NCI-H524 (cell line): ENCODE data around the gene MRPL36.
"Not testable (repeated sequence)": the region's sequence is repeated elsewhere in the genome, so short reads cannot be mapped to it uniquely, and the experiment has no call there.

Experiments
- DNase-seq, 2 experiments: peaks; one replicate each; lab custom pipeline; 2025; lab: John Stamatoyannopoulos, UW

MRPL36 gene

DNA sequence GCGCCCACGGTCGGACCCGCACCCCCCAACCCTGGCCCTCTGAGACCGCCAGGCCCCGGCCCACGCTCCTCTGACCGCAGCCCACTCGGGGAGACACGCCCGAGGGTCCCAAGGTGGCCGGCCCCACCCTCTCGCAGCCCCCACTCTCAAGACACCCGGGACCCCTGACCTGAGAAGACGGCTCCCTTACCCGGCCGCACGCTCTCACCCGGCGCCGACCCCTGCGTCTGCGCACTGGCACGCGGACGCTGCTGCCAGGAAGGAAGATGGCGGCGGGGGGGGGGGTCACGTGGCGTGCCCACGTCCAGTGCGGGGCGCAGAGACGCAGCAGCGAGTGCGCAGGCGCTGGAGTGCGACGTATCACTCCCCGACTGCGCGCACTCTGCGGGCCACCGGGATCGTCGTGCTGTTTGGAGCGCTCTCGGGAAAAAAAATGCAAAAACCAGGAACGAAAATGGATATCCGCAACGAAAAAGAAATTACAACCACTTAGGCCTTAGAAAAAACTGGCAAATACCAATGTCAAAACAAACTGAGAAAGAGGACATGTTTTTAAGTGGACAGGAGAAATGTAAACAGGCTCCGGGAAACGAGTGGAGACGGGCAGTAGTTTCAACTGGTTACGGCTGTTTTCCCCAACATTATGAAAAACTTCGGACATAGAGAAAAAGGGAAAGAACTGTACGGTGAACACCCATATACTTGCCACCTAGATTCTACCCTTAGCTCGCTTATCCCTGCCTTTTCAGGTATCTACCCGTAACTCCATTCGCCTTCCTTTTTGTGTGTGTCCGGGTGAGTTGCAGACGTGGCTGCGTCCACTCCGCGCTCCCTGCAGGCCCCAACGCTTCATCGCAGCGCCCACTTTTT is at the start of gene MRPL36:
Gene MRPL36 (minus strand): TSS at position 236 of the 870 bp plus-strand sequence. CDS start 902 bp downstream, outside the sequence.
- peak; percentile 95 for DNase-seq

DNA sequence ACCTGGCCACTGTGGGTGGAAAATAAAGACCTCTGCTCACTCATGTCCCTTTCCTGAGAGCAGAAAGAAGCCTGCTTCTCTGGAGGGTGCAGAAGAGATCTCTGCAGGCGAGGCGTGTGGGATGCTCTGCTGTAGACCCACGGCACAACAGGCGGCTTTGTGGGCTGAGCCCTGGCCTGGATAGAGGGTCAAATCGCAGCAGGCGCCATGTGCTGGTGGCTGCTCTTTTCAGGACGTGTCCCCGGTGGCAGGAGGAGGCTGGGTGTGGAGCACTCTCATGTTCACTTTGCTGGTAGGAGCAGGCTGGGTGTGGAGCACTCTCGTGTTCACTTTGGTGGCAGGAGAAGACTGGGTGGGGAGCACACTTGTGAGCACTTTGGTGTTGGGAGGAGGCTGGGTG is 48.0 kb upstream of the MRPL36 start:
- no peak for DNase-seq

DNA sequence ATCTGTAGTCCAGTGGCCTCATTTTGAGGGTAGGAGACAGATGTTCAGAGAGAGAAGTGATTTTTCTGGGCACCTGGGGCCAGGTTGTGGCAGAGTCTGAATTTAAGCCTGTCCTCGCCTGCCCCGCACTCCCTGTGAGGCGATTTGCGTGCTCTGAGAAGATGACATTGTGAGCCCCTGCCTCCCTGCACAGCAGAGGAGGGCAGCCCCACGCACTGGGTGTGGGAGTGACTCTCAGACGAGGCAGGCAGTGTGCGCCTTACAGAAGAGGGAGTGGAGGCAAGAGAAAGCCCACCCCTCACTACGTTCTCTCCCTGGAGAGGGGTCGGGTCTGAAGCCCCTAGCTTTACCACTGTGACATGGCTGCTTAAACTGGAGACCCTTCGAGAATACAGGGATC is 47.4 kb upstream of the MRPL36 start:
- DNase-seq: no peak

DNA sequence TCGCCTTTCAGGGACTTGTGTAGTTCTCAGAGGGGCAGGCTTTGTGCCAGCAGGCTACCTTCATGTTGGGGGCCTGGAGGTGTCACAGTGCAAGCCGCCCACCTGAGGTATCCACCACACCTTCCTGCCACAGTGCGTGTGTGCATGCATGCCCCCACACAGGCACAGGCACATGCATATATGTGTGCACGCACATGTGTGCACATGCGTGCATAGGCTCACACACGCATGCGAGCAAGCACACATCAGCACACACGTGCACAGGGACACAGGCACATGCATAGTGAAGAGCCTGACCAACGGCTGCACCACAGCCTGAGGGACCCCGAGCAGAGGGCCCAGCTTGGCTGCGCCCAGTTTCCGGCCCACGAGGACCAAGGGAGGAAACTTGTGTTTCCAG is 46.9 kb upstream of the MRPL36 start:
- no peak for DNase-seq

DNA sequence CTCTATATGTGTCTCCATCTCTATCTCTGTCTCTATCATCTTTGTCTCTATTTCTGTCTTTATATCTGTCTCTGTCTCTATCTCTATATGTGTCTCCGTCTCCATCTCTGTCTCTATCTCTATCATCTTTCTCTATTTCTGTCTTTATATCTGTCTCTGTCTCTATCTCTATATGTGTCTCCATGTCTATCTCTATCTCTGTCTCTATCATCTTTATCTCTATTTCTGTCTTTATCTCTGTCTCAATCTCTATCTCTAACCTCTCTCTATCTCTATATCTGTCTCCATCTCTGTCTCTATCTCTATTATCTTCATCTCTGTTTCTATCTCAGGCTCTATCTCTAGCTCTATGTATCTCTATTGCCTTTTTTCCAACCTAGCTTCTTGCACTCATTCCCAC is 46.1 kb upstream of the MRPL36 start:
- DNase-seq: no peak

DNA sequence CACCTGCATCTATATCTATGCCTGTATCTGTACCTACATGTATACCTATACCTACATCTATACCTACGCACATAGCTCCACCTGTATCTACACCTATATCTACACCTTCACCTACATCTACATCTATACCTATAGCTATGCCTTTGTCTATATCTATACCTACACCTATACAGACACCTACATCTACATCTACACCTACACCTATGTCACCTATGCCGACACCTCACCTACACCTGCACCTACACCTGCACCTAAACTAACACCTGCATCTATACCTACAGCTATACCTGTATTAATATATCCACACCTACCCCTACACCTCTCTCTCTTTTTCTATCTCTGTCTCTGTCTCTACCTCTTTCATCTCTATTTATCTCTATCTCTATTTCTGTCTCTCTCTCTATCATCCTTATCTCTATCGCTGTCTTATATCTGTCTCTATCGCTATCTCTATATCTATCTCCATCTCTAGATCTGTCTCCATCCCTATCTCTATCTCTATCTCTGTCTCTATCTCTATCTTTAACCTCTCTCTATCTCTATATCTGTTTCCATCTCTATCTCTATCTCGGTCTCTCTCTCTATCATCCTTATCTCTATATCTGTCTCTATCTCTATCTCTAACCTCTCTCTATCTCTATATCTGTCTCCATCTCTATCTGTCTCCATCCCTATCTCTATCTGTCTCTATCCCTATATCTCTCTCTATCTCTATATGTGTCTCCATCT is 45.2 kb upstream of the MRPL36 start:
- DNase-seq: no peak

DNA sequence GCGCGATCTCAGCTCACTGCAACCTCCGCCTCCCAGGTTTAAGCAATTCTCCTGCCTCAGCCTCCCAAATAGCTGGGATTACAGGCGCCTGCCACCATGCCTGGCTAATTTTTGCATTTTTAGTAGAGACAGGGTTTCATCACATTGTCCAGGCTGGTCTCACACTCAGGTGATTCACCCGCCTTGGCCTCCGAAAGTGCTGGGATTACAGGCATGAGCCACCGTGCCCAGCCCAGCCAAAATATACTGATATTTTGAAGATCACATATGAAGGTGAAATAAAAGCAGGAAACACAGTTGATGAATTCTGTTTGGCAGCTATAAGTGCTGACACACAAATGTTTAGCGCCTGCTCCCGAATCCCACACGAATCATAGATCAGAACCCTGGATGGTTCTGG is 44.1 kb upstream of the MRPL36 start:
- not testable (repeated sequence) for DNase-seq

DNA sequence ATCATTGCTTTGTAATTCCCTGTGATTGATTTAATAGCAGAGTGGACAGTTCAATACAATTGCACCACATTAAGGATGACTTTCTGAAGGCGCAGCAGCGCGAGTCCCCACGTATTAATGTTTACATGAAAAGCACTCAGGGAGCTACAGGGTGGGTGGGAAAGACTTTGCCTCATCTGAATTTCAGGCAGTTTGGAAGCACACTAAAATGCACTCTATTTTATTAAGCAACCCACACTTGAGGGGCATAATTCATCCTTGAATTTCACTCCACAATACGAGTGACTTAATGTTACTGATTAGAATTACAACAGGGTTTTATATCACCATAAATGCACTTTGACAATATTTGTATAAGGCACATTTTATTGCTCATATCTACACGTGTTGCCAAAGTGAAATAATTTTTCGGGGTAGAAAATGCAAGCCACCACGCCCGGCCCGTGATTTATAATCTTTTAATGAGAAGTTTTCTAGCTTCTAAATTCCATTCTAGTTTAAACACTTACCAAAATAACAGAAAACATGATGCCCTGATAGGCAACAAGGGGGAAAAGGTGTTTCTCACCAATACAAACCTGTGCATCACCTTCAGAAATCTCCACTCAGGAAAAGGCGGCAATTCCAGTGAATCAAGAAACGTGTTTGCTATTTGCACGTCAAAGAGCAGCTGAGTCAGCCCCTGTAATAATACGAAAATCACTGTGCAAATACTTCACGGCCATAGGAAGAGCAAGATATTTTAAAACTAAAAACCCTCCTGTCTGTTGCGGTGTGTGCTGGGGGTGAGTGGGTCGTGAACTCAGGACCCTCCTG is 42.6 kb upstream of the MRPL36 start:
- no peak for DNase-seq

DNA sequence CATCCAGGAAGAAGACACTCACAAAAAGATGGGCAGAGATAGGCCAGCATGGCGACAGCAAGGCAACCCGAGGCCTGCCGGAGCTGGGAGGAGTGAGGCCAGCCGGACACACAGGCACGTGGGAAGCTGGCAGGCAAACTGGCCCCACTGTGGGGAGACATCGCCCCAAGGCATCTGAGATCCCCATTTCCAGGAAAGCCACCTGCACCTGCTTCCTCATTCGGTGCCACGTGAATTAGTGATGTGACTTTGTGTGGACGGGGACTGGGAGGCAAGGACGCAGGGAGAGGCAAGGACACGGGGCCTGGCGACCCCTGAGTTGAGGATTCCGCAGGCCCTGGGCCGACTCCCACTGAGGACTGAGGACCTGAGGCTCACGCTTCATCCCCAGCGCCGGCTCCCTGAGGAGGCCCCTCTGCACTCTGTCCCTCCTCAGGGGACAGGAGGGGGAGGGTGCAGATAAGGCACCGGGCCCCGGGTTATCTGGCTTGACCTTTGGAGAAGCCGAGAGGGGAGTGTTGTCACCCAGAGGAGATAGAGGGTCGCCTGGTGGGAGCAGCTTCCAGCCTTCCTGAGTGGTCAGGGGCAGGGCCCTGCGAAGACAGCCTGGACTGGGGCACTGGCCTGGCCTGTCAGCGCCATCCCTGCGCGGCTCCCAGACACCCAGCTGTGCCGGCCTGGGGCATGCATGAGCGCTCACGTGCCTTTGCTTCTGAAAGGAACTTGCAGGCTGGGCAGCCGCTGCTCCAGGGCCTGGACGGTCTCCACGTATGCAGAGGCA is 41.3 kb upstream of the MRPL36 start:
- DNase-seq: no peak

DNA sequence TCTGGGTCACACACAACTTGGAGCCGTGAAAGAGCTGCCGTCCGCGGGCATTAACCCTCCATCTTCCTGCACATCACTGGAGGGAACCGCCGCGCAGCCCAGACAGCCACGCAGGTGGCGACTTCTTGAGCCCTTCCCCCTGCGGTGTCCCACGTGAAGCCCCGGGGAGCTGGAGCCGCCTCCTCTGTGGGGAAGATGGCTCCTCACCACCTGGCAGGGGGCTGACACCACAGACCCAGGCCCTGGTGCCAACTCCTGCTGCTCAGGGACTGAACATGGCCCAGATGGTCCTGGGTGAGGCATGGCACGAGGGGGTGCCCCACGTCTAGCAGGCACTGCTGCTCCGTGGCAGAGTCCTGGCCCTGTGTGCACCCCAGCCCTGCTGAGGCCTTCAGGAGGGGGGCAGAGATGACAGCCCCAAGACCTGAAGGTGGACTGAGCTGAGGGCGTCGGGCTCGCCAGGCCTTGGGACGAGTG is 40.5 kb upstream of the MRPL36 start:
- DNase-seq: no peak

DNA sequence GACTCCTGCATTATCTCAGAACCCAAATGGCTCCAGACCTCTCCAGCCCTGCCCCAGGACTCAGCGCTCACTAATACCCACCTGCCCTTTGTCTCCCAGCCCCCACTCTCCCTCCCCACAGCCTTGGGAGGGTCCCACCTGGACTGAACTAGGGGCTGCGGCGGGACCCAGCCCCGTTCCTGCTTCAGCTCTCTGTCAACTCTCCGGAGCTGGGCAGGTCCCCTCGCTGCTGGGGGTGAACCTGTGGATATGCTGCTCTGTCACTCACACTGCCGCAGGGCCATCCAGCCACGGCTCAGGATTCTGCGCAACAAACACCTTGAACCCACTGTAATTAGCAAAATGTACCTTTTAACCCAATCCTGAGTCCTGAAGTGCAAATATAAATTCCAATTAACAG is 38.4 kb upstream of the MRPL36 start:
- no peak for DNase-seq

DNA sequence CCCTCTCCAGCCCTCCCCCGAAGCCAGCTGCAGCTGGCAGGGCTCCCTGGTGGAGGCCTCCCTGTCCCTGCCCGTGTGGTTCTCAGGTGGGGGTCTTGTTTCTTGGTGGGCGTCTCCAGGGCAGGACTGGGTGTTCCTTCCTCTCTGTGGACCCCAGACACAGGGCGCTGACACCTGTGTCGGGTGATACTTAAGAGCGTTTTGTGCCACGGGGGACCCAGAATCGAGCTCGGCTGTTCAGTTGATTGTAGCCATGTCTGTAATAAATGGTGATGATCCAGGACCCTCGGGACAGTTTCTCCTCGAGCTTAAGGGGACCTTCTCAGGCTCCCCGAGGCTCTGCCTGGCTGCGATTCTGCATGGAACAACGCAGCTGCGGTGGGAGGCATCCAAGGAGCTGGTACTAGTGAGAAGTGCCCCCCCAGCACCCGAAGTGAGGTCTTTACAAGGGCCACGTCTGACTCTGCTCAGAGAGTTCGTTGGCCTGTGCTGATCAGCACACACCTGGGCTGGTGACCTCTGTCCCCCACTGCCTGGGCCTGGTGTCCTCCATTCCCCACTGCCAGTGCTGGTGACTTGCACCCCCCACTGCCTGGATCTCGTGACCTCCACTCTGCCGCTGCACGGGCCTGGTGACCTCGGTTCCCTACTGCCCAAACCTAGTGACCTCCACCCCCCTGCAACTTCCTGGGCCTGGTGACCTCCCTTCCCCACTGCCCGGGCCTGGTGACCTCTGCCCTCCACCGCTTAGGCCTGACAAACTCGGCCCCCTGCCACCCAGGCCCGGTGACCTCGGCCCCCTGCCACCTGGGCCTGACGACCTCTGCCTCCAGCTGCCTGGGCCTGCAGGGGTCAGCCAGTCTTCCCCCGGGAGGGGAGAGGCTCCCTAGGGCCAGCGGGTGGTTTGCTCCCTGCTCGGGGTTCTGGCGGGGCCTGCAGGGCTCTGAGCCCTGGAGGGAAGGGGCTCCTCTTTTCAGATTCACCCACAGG is 37.5 kb upstream of the MRPL36 start:
- DNase-seq: no peak

DNA sequence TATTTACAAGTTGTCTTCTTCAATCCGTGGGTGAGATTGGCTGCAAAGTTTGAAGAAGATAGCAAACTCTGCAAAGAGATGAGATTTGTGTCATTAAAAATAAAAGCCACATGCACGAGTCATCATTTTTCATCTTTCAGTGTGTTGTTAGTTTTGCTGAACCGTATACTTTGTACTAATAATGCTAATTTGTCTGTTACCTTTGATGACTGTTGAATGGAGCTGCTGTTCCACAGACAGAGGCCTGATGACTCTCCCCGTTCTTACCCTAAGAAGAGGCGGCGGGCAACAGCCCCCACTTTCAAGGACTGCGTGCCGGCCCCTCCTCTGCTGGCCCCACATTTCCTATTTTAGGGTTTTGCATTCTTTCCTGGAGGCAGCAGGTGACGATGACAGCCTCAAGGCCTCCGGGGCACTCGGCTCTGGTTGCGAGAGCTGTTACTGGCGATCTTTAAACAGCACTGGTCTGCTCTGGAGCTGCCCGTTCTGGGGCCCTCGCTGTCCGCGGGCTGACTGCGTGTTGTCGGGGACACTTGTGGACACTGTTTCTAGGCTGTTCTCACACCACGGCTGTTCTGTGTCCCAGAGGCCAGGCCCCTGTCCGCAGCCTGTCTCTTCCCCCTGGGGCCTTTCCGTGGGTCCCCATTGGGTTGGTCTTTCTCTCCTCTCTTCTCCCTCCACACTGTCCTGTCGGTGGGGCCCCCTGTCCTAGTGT is 36.7 kb upstream of the MRPL36 start:
- DNase-seq: no peak

DNA sequence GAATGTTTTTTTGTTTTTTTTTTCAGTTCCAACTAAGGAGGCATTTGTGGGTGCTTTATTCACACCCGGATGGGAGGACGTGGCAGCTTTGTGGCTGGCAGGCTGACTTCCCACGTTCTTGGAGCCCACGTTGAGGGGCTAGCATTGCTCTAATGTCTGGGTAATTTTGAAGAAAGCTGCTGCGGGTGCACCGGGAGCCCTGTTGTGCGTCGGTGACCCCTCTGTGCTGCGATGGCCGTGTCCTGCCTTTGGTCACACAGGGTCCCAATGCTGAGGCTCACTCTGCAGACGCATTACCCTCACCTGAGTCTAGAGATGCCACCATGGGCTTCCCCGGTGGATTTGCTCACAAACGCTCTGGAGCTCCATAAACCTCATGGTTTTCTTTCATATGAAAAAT is 35.8 kb upstream of the MRPL36 start:
- no peak for DNase-seq

DNA sequence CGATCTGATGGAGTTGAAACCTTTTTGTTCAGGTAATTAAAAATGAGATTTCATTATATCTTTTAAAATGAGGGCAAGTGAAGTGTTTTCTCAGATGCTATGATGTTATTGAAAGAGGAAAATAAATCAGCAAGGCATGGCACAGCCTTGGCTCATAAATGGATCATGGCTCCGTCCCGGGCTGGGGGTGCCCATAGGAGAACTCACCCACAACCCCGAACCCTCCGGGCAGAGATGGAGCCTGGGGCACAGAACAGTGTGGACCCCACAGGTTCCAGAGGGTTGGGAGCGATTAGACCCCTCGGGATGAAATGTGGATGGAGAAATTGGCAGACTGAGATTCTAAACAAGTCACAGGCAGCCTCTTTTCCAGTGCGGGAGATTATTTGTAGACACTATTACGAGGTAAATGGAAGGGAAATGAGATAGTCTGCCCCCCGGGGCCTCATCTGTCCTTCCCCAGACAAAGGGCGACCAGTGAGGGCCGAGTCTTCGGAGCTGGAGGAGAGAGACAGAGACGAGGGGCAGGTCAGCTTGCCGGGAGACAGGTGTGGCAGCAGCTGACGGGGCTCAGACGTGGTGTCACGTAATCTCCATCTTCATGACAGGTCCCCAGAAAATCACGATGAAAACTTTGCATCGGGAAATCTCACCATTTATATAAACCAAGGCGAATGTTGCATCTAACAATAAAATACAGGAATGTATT is 35.2 kb upstream of the MRPL36 start:
- peak in 1 of 2 experiments; percentile 29 for DNase-seq

DNA sequence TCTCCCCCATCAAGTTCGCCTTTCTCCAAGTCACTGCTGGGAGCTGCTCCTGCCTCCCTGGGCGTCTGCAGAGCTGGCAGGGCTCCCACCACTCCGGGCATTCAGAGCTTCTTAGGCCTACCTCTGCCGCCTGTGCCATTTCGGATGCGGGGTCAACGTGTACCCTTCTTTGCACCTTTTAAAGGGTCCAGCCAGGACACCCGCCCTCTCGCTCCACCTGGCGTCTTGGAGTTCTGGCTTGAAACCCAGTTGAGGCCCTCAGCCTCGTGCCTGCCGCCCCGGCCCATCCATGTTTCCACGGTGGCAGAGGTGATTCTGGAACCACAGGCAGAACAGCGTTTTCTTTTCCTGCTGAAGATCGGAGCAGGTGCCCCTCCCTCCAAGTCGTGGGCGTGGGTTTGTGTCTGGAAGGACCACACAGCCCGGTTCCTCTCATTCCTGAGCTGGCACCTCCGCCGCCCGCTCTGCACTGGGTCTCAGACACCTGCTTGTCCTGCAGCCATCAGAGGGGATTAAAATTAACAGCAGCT is 34.5 kb upstream of the MRPL36 start:
- peak; percentile 27 to 75 for DNase-seq

DNA sequence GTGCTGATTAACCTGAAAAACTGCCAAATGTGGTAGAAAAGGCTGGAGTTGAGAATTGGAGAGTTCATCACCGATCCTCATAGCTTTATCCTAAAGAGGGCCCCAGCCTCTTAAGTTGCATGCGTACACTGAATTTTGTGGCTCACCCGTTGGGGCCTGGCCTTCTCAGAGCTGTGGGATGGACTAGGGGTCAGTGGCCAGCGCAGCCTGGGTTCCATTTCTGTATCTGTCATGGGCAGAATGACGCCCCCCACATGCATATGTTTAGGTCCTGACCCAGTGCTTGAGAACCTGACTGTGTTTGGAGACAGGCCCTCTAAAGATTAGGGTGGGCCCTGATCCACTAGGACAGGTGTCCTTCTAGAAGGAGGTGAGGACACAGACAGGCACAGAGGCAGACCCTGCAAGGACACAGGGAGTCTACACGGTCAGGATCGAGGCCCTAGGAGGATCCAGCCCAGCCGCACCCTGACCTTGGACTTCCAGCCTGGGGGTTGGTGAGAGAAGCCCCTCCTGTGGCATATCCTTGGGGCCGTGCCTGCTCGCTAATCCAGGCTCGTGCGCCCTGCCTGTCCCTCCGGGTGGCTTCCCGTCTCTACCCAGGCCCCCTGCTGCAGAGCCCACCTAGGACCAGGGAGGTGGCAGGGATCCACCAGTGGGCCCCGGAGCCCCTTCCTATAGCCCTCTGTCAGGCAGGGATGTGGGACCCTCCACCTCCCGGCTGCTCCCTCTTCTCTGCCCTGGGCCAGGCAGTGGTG is 33.8 kb upstream of the MRPL36 start:
- no peak for DNase-seq
